ENCODE data around the gene TIRAP.

TIRAP gene

DNA sequence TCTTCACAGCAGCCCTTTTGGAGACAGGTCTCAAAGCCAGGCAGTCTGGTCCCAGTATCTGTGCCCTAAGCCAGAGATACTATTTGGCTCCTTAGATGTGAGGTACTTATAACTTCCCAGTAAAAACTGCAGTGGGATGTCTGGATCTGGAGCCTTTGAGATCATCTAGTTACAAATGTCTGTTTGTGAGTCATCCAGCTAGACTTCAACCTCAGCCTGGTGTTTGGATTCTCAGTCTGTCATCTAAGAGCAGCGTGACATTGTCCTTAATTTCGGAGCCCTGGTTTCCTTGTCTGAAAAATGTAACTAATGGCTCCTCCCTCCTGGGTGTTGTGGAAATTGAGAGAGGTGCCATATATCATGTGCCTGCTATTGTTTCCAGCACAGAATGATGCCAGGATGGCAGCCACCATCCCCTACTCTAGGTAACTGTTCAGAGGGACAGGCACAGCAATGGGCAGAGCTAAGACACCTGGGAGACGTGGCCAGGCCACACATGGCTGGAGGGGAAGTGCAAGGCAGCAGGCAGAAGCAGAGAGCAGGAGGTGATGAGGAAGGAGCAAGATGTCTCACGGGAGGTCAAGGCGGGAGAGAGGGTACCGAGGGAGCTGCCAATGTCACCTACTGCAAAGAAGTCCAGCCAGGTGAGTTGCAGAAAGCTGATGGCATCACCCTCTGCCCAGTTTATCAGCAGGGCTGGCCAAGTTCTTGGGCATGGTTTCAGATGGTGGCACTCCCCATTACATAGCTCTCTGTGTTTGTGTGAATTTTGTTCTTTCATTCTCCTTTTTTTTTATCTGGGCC is 52.0 kb downstream of the TIRAP start:
- no peaks in the 10 kb centered on the region for H3K27me3 ChIP-seq (replicated peaks in 2 of 5; ENCODE audit: control insufficient read depth in 4 of 5, insufficient read depth in 5 of 5, low read length in 4 of 5)
- H3K27ac ChIP-seq (ENCODE audit: insufficient read depth in 1 of 2, low read depth in 1 of 2, low read length in 2 of 2, poor library complexity in 1 of 2, severe bottlenecking in 2 of 2), result no peak overlapping the region
- WGBS (ENCODE audit: insufficient coverage), result 90% methylated on average over 4 of the region's 6 CpGs
- H3K4me3 ChIP-seq (ENCODE audit: control insufficient read depth in 1 of 7, extremely low read depth in 1 of 7, insufficient read depth in 4 of 7, low read depth in 2 of 7, low read length in 6 of 7), result no peak overlapping the region
- H3K36me3 ChIP-seq (ENCODE audit: control insufficient read depth in 4 of 4, insufficient read depth in 4 of 4, low read length in 3 of 4), result peaks cover 3 to 57% (median 27%) of the 10 kb centered on the region in 4 experiments
- H3K9me3 ChIP-seq (ENCODE audit: control extremely low read depth in 1 of 5, control insufficient read depth in 4 of 5, insufficient read depth in 2 of 5, low read depth in 1 of 5, low read length in 4 of 5), result no peaks in the 10 kb centered on the region
- no peak for DNase-seq
- peaks cover 0 to 43% (median 28%) of the 10 kb centered on the region in 4 experiments for H3K4me1 ChIP-seq (ENCODE audit: control extremely low read depth in 1 of 4, control insufficient read depth in 4 of 4, insufficient read depth in 4 of 4, low read length in 3 of 4)
- POLR2A ChIA-PET, result no interaction called here
- CTCF ChIA-PET, result interaction anchor here (0.6 to 1.6 kb wide), 5 partner anchors 9 to 58 kb away, joined by 3 to 7 read pairs (median 4); no protein-coding TSS in a partner anchor

DNA sequence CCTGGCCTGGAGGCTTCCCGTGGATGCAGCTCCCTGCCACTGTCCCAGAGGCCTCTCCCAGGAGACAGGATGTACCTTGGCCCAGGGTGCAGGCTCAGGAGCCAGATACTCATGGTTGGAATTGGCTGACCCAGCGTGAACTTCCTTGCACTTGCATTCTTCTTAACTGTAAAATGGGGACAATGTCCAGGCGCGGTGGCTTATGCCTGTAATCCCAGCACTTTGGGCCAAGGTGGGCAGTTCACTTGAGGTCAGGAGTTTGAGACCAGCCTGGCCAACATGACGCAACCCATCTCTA is 52.5 kb downstream of the TIRAP start:
- H3K4me3 ChIP-seq (ENCODE audit: control insufficient read depth in 1 of 7, extremely low read depth in 1 of 7, insufficient read depth in 4 of 7, low read depth in 2 of 7, low read length in 6 of 7), result peak overlapping the region in 1 of 7 experiments; percentile 1
- peaks cover 5 to 63% (median 33%) of the 10 kb centered on the region in 4 experiments for H3K36me3 ChIP-seq (ENCODE audit: control insufficient read depth in 4 of 4, insufficient read depth in 4 of 4, low read length in 3 of 4)
- peaks cover 0 to 44% (median 29%) of the 10 kb centered on the region in 4 experiments for H3K4me1 ChIP-seq (ENCODE audit: control extremely low read depth in 1 of 4, control insufficient read depth in 4 of 4, insufficient read depth in 4 of 4, low read length in 3 of 4)
- H3K9me3 ChIP-seq (ENCODE audit: control extremely low read depth in 1 of 5, control insufficient read depth in 4 of 5, insufficient read depth in 2 of 5, low read depth in 1 of 5, low read length in 4 of 5), result no peaks in the 10 kb centered on the region
- H3K27me3 ChIP-seq (replicated peaks in 2 of 5; ENCODE audit: control insufficient read depth in 4 of 5, insufficient read depth in 5 of 5, low read length in 4 of 5), result no peaks in the 10 kb centered on the region
- 98% methylated on average over 4 of the region's 5 CpGs for WGBS (ENCODE audit: insufficient coverage)
- POLR2A ChIA-PET, result no interaction called here
- CTCF ChIA-PET, result interaction anchor here (0.6 to 1.6 kb wide), 5 partner anchors 10 to 57 kb away, joined by 3 to 7 read pairs (median 4); no protein-coding TSS in a partner anchor
- no peak overlapping the region for H3K27ac ChIP-seq (ENCODE audit: insufficient read depth in 1 of 2, low read depth in 1 of 2, low read length in 2 of 2, poor library complexity in 1 of 2, severe bottlenecking in 2 of 2)
- no peak for DNase-seq

- 8% methylated on average over 6 of the region's 8 CpGs for WGBS (ENCODE audit: insufficient coverage)
- ChIA-PET CTCF (interaction anchor here (1.4 to 1.6 kb wide), 5 partner anchors 16 to 87 kb away, joined by 3 to 7 read pairs (median 4); no protein-coding TSS in a partner anchor), POLR2A (interaction anchor here (0.6 kb wide), 1 partner anchor 66 kb away, joined by 4 read pairs; no protein-coding TSS in a partner anchor)
- Histone ChIP-seq H3K27me3 (replicated peaks in 2 of 5; ENCODE audit: control insufficient read depth in 4 of 5, insufficient read depth in 5 of 5, low read length in 4 of 5) (no peaks in the 10 kb centered on the region), H3K27ac (ENCODE audit: insufficient read depth in 1 of 2, low read depth in 1 of 2, low read length in 2 of 2, poor library complexity in 1 of 2, severe bottlenecking in 2 of 2) (peak overlapping the region in 1 of 2 experiments; percentile 29), H3K36me3 (ENCODE audit: control insufficient read depth in 4 of 4, insufficient read depth in 4 of 4, low read length in 3 of 4) (peaks cover 5 to 62% (median 32%) of the 10 kb centered on the region in 4 experiments), H3K4me3 (ENCODE audit: control insufficient read depth in 1 of 7, extremely low read depth in 1 of 7, insufficient read depth in 4 of 7, low read depth in 2 of 7, low read length in 6 of 7) (peak overlapping the region in 2 of 7 experiments; percentile 33 to 41), H3K4me1 (ENCODE audit: control extremely low read depth in 1 of 4, control insufficient read depth in 4 of 4, insufficient read depth in 4 of 4, low read length in 3 of 4) (peaks cover 0 to 51% (median 34%) of the 10 kb centered on the region in 4 experiments), H3K9me3 (ENCODE audit: control extremely low read depth in 1 of 5, control insufficient read depth in 4 of 5, insufficient read depth in 2 of 5, low read depth in 1 of 5, low read length in 4 of 5) (no peaks in the 10 kb centered on the region)
- peak in 2 of 3 donors; percentile 76 to 82 for DNase-seq
Measured at GRCh38 chr11:126336138-126336541, 53.2 kb downstream of the TIRAP start.

GRCh38 chr11:126336671-126337101 is 53.8 kb downstream of the TIRAP start:
- DNase-seq, result peak in 2 of 3 donors; percentile 38 to 50
- H3K27ac ChIP-seq (ENCODE audit: insufficient read depth in 1 of 2, low read depth in 1 of 2, low read length in 2 of 2, poor library complexity in 1 of 2, severe bottlenecking in 2 of 2), result peak overlapping the region in 1 of 2 experiments; percentile 29
- 13% methylated on average over 5 of the region's 9 CpGs for WGBS (ENCODE audit: insufficient coverage)
- H3K4me1 ChIP-seq (ENCODE audit: control extremely low read depth in 1 of 4, control insufficient read depth in 4 of 4, insufficient read depth in 4 of 4, low read length in 3 of 4), result peaks cover 0 to 57% (median 39%) of the 10 kb centered on the region in 4 experiments
- POLR2A ChIA-PET, result interaction anchor here (0.6 to 1.2 kb wide), 2 partner anchors 9 to 67 kb away, joined by 3 to 4 read pairs; no protein-coding TSS in a partner anchor
- H3K4me3 ChIP-seq (ENCODE audit: control insufficient read depth in 1 of 7, extremely low read depth in 1 of 7, insufficient read depth in 4 of 7, low read depth in 2 of 7, low read length in 6 of 7), result peak overlapping the region in 1 of 7 experiments; percentile 41
- no peaks in the 10 kb centered on the region for H3K27me3 ChIP-seq (replicated peaks in 2 of 5; ENCODE audit: control insufficient read depth in 4 of 5, insufficient read depth in 5 of 5, low read length in 4 of 5)
- H3K9me3 ChIP-seq (ENCODE audit: control extremely low read depth in 1 of 5, control insufficient read depth in 4 of 5, insufficient read depth in 2 of 5, low read depth in 1 of 5, low read length in 4 of 5), result no peaks in the 10 kb centered on the region
- CTCF ChIA-PET, result interaction anchor here (0.8 to 2.2 kb wide), 7 partner anchors 15 to 87 kb away, joined by 3 to 6 read pairs (median 3); partner anchors contain the start of gene ST3GAL4
- peaks cover 5 to 61% (median 30%) of the 10 kb centered on the region in 4 experiments for H3K36me3 ChIP-seq (ENCODE audit: control insufficient read depth in 4 of 4, insufficient read depth in 4 of 4, low read length in 3 of 4)

GRCh38 chr11:126337126-126337473 is 54.2 kb downstream of the TIRAP start:
- CTCF ChIA-PET, result interaction anchor here (0.7 to 2.2 kb wide), 9 partner anchors 15 to 86 kb away, joined by 3 to 6 read pairs (median 3); partner anchors contain the start of gene ST3GAL4
- peaks cover 5 to 58% (median 26%) of the 10 kb centered on the region in 4 experiments for H3K36me3 ChIP-seq (ENCODE audit: control insufficient read depth in 4 of 4, insufficient read depth in 4 of 4, low read length in 3 of 4)

GRCh38 chr11:126337474-126338241 is 54.8 kb downstream of the TIRAP start:
- Histone ChIP-seq H3K4me1 (ENCODE audit: control extremely low read depth in 1 of 4, control insufficient read depth in 4 of 4, insufficient read depth in 4 of 4, low read length in 3 of 4) (peaks cover 0 to 67% (median 49%) of the 10 kb centered on the region in 4 experiments), H3K9me3 (ENCODE audit: control extremely low read depth in 1 of 5, control insufficient read depth in 4 of 5, insufficient read depth in 2 of 5, low read depth in 1 of 5, low read length in 4 of 5) (no peaks in the 10 kb centered on the region), H3K27ac (ENCODE audit: insufficient read depth in 1 of 2, low read depth in 1 of 2, low read length in 2 of 2, poor library complexity in 1 of 2, severe bottlenecking in 2 of 2) (no peak overlapping the region), H3K27me3 (replicated peaks in 2 of 5; ENCODE audit: control insufficient read depth in 4 of 5, insufficient read depth in 5 of 5, low read length in 4 of 5) (no peaks in the 10 kb centered on the region), H3K36me3 (ENCODE audit: control insufficient read depth in 4 of 4, insufficient read depth in 4 of 4, low read length in 3 of 4) (peaks cover 2 to 52% (median 23%) of the 10 kb centered on the region in 4 experiments), H3K4me3 (ENCODE audit: control insufficient read depth in 1 of 7, extremely low read depth in 1 of 7, insufficient read depth in 4 of 7, low read depth in 2 of 7, low read length in 6 of 7) (no peak overlapping the region)
- peak in 1 of 3 donors; percentile 30 for DNase-seq
- POLR2A ChIA-PET, result interaction anchor here (1.2 kb wide), 1 partner anchor 8 kb away, joined by 3 read pairs; no protein-coding TSS in a partner anchor
- 96% methylated on average over 13 of the region's 15 CpGs for WGBS (ENCODE audit: insufficient coverage)
- CTCF ChIA-PET, result interaction anchor here (0.7 to 2.2 kb wide), 11 partner anchors 8 to 86 kb away, joined by 3 to 6 read pairs (median 3); partner anchors contain the start of gene ST3GAL4

More at GRCh38 chr11:126337126-126337473, 54.2 kb downstream of the TIRAP start:
- Histone ChIP-seq H3K9me3 (ENCODE audit: control extremely low read depth in 1 of 5, control insufficient read depth in 4 of 5, insufficient read depth in 2 of 5, low read depth in 1 of 5, low read length in 4 of 5) (no peaks in the 10 kb centered on the region), H3K4me1 (ENCODE audit: control extremely low read depth in 1 of 4, control insufficient read depth in 4 of 4, insufficient read depth in 4 of 4, low read length in 3 of 4) (peaks cover 0 to 61% (median 43%) of the 10 kb centered on the region in 4 experiments), H3K27me3 (replicated peaks in 2 of 5; ENCODE audit: control insufficient read depth in 4 of 5, insufficient read depth in 5 of 5, low read length in 4 of 5) (no peaks in the 10 kb centered on the region), H3K4me3 (ENCODE audit: control insufficient read depth in 1 of 7, extremely low read depth in 1 of 7, insufficient read depth in 4 of 7, low read depth in 2 of 7, low read length in 6 of 7) (peak overlapping the region in 1 of 7 experiments; percentile 41), H3K27ac (ENCODE audit: insufficient read depth in 1 of 2, low read depth in 1 of 2, low read length in 2 of 2, poor library complexity in 1 of 2, severe bottlenecking in 2 of 2) (no peak overlapping the region)
- WGBS (ENCODE audit: insufficient coverage), result 95% methylated on average over 3 of the region's 4 CpGs
- DNase-seq, result no peak
- POLR2A ChIA-PET, result interaction anchor here (1.2 kb wide), 1 partner anchor 9 kb away, joined by 3 read pairs; no protein-coding TSS in a partner anchor

Measured in common myeloid progenitor, CD34-positive (primary cell).